Neural cell (in vitro differentiated cells): Measurements from ENCODE around the gene SNPH. TPM values are rescaled to one million over a fixed set of nuclear protein-coding genes. Genes with fewer than 3 reads are reported as not detected.

Source experiments
- H2AFZ ChIP-seq: fragments of 200-600, 300-800 bp; sonication (generic), shearing (Covaris generic); 2 replicates; pipeline ENCODE4 v1.6.0; 2014; ENCODE audit warnings: low read depth, mild to moderate bottlenecking, antibody characterized with exemption, low read length, moderate library complexity
- H3F3A ChIP-seq: fragments of 200-600 bp; shearing (Covaris generic); 2 replicates; pipeline ENCODE4 v1.6.1; 2016; ENCODE audit warnings: mild to moderate bottlenecking, moderate library complexity, mixed read lengths, antibody characterized with exemption, low read length; ENCODE audit not compliant: insufficient read depth, poor library complexity, severe bottlenecking
- H3K27ac ChIP-seq: fragments of 200-600, 300-800 bp; sonication (generic), shearing (Covaris generic); 2 replicates; pipeline ENCODE4 v1.5.1; 2014; ENCODE audit warnings: mild to moderate bottlenecking, low read length, moderate library complexity
- H3K27me3 ChIP-seq: fragments of 300-800, 200-600 bp; sonication (generic), shearing (Covaris generic); 2 replicates; pipeline ENCODE4 v1.6.0; 2014; ENCODE audit warnings: mild to moderate bottlenecking, low read depth, low read length, moderate library complexity; ENCODE audit not compliant: insufficient read depth
- H3K36me3 ChIP-seq: fragments of 300-800, 200-600 bp; sonication (generic), shearing (Covaris generic); 2 replicates; pipeline ENCODE4 v1.5.1; 2014; ENCODE audit warnings: mild to moderate bottlenecking, antibody characterized with exemption, low read length, moderate library complexity; ENCODE audit not compliant: insufficient read depth
- H3K4me2 ChIP-seq: fragments of 300-800, 200-600 bp; sonication (generic), shearing (Covaris generic); 2 replicates; pipeline ENCODE4 v1.6.0; 2014; ENCODE audit warnings: mild to moderate bottlenecking, low read length
- H3K4me3 ChIP-seq: fragments of 300-800, 200-600 bp; sonication (generic), shearing (Covaris generic); 2 replicates; pipeline ENCODE4 v1.5.1; 2014; ENCODE audit warnings: mild to moderate bottlenecking, low read length, moderate library complexity
- H3K79me2 ChIP-seq: fragments of 200-600 bp; shearing (Covaris generic); replicated peaks from 2 replicates; pipeline ENCODE4 v1.6.0; 2014; ENCODE audit warnings: mild to moderate bottlenecking, low read length, moderate library complexity; ENCODE audit not compliant: insufficient read depth
- H3K9ac ChIP-seq: fragments of 300-800, 200-600 bp; sonication (generic), shearing (Covaris generic); 2 replicates; pipeline ENCODE4 v1.6.1; 2016; ENCODE audit warnings: mild to moderate bottlenecking, low read length, mixed read lengths
- H3K9me2 ChIP-seq: fragments of 200-600 bp; shearing (Covaris generic); 2 replicates; pipeline ENCODE4 v1.6.1; 2016; ENCODE audit warnings: mild to moderate bottlenecking, low read length, mixed read lengths; ENCODE audit not compliant: insufficient read depth
- H3K9me3 ChIP-seq: fragments of 200-600, 300-800 bp; sonication (generic), shearing (Covaris generic); 2 replicates; pipeline ENCODE4 v1.6.1; 2016; ENCODE audit warnings: mild to moderate bottlenecking, mixed run types, low read length, moderate library complexity, mixed read lengths
- H4K20me1 ChIP-seq: fragments of 200-600 bp; shearing (Covaris generic); 2 replicates; pipeline ENCODE4 v1.6.1; 2016; ENCODE audit warnings: mild to moderate bottlenecking, mixed run types; ENCODE audit not compliant: insufficient read depth
- EP300 ChIP-seq: fragments of 450-650 bp; conservative IDR thresholded peaks from 2 replicates; pipeline ENCODE4 v1.6.1; 2014; ENCODE audit warnings: antibody characterized with exemption, mild to moderate bottlenecking, moderate library complexity; ENCODE audit not compliant: poor library complexity, severe bottlenecking
- EZH2 ChIP-seq: fragments of 200-600, 300-800 bp; shearing (Covaris generic), sonication (generic); IDR thresholded peaks from 2 replicates; pipeline ENCODE4 v1.6.1; 2014; ENCODE audit warnings: antibody characterized with exemption, low read length, borderline replicate concordance, mild to moderate bottlenecking; ENCODE audit not compliant: insufficient read depth, poor library complexity, severe bottlenecking
- MXI1 ChIP-seq: fragments of 450-650 bp; conservative IDR thresholded peaks from 2 replicates; pipeline ENCODE4 v1.6.1; 2014; ENCODE audit warnings: antibody characterized with exemption, mild to moderate bottlenecking; ENCODE audit not compliant: poor library complexity, severe bottlenecking
- POLR2AphosphoS5 ChIP-seq: IDR thresholded peaks from 2 replicates; pipeline ENCODE4 v1.6.1; 2012
- RAD21 ChIP-seq: fragments of 450-650 bp; conservative IDR thresholded peaks from 2 replicates; pipeline ENCODE4 v1.6.1; 2014; ENCODE audit warnings: antibody characterized with exemption, mild to moderate bottlenecking, moderate library complexity
- SMC3 ChIP-seq: fragments of 450-650 bp; conservative IDR thresholded peaks from 2 replicates; pipeline ENCODE4 v1.6.1; 2014; ENCODE audit warnings: antibody characterized with exemption, mild to moderate bottlenecking, moderate library complexity; ENCODE audit not compliant: poor library complexity
- TAF1 ChIP-seq: IDR thresholded peaks from 2 replicates; pipeline ENCODE4 v1.6.1; 2012; ENCODE audit warnings: low read depth
- polyA plus RNA-seq: library from polyadenylated mRNA; depleted of rRNA; stranded (reverse); fragments of >200 nt; gene quantifications from 2 replicates; pipeline ENCODE4 v1.2.3, GENCODE V29; 2014
- TF ChIP-seq, protein P1 (sequence below): IDR thresholded peaks from 2 replicates; pipeline ENCODE4 v1.6.1; 2012; ENCODE audit warnings: borderline replicate concordance
- TF ChIP-seq, protein P2 (sequence below): fragments of 450-650 bp; IDR thresholded peaks from 2 replicates; pipeline ENCODE4 v1.5.1; 2014; ENCODE audit warnings: antibody characterized with exemption, mild to moderate bottlenecking, moderate library complexity; ENCODE audit not compliant: poor library complexity, severe bottlenecking

SNPH gene
- polyA plus RNA-seq, 1 donor from 2014 or later, result 25.6 TPM

DNA sequence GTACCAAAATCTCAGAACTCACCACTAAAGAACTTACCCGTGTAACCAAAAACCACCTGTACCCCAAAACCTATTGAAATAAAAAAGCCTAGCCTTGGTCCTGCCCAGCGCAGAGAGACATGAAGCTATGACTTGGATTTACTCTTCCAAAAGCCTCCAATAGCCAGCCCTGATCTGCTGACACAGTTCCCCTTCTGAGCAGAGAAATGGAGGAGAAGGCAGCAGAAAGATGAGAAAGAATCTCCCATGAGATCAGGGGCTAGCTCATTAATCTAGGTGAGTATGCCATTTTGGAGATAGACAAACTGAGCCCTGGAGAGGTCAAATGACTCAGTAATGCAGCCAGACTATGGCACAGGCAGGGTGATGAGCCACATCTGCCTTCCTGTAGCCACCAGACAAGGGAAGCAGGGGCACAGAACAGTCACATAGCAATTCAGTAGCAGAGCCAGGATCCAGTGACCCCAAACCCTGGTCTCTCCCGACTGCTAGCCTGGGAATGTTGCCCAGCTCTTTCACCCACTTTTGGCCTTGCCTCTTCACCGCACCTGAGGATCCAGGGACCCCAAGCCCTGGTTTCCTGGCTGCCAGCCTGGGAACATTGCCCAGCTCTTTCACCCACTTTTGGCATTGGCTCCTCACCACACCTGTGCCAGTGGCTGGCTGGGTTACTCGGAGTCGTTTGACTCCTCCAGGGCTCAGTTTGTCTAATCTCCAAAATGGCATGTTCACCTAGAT lies 70.0 kb downstream of the SNPH start:
- no peak overlapping the region for H3K4me2 ChIP-seq
- no peak overlapping the region for H2AFZ ChIP-seq
- no peaks in the 10 kb centered on the region for H3K27me3 ChIP-seq
- H3K9ac ChIP-seq, result no peak overlapping the region
- H3K9me3 ChIP-seq, result no peaks in the 10 kb centered on the region
- no peaks in the 10 kb centered on the region for H3K79me2 ChIP-seq
- no peak for TF ChIP-seq MXI1
- TF ChIP-seq EP300, result no peak
- TF ChIP-seq, protein P1, sequence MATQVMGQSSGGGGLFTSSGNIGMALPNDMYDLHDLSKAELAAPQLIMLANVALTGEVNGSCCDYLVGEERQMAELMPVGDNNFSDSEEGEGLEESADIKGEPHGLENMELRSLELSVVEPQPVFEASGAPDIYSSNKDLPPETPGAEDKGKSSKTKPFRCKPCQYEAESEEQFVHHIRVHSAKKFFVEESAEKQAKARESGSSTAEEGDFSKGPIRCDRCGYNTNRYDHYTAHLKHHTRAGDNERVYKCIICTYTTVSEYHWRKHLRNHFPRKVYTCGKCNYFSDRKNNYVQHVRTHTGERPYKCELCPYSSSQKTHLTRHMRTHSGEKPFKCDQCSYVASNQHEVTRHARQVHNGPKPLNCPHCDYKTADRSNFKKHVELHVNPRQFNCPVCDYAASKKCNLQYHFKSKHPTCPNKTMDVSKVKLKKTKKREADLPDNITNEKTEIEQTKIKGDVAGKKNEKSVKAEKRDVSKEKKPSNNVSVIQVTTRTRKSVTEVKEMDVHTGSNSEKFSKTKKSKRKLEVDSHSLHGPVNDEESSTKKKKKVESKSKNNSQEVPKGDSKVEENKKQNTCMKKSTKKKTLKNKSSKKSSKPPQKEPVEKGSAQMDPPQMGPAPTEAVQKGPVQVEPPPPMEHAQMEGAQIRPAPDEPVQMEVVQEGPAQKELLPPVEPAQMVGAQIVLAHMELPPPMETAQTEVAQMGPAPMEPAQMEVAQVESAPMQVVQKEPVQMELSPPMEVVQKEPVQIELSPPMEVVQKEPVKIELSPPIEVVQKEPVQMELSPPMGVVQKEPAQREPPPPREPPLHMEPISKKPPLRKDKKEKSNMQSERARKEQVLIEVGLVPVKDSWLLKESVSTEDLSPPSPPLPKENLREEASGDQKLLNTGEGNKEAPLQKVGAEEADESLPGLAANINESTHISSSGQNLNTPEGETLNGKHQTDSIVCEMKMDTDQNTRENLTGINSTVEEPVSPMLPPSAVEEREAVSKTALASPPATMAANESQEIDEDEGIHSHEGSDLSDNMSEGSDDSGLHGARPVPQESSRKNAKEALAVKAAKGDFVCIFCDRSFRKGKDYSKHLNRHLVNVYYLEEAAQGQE, result no peak
- TF ChIP-seq SMC3, result no peak
- TF ChIP-seq, protein P2, sequence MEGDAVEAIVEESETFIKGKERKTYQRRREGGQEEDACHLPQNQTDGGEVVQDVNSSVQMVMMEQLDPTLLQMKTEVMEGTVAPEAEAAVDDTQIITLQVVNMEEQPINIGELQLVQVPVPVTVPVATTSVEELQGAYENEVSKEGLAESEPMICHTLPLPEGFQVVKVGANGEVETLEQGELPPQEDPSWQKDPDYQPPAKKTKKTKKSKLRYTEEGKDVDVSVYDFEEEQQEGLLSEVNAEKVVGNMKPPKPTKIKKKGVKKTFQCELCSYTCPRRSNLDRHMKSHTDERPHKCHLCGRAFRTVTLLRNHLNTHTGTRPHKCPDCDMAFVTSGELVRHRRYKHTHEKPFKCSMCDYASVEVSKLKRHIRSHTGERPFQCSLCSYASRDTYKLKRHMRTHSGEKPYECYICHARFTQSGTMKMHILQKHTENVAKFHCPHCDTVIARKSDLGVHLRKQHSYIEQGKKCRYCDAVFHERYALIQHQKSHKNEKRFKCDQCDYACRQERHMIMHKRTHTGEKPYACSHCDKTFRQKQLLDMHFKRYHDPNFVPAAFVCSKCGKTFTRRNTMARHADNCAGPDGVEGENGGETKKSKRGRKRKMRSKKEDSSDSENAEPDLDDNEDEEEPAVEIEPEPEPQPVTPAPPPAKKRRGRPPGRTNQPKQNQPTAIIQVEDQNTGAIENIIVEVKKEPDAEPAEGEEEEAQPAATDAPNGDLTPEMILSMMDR, result no peak
- TF ChIP-seq POLR2AphosphoS5, result no peak
- TF ChIP-seq EZH2, result no peak
- TF ChIP-seq RAD21, result no peak
- TF ChIP-seq TAF1, result no peak
- no peaks in the 10 kb centered on the region for H3K9me2 ChIP-seq
- H3F3A ChIP-seq, result no peaks in the 10 kb centered on the region
- H4K20me1 ChIP-seq, result no peaks in the 10 kb centered on the region
- H3K4me3 ChIP-seq, result no peak overlapping the region
- no peak overlapping the region for H3K27ac ChIP-seq
- no peaks in the 10 kb centered on the region for H3K36me3 ChIP-seq

DNA sequence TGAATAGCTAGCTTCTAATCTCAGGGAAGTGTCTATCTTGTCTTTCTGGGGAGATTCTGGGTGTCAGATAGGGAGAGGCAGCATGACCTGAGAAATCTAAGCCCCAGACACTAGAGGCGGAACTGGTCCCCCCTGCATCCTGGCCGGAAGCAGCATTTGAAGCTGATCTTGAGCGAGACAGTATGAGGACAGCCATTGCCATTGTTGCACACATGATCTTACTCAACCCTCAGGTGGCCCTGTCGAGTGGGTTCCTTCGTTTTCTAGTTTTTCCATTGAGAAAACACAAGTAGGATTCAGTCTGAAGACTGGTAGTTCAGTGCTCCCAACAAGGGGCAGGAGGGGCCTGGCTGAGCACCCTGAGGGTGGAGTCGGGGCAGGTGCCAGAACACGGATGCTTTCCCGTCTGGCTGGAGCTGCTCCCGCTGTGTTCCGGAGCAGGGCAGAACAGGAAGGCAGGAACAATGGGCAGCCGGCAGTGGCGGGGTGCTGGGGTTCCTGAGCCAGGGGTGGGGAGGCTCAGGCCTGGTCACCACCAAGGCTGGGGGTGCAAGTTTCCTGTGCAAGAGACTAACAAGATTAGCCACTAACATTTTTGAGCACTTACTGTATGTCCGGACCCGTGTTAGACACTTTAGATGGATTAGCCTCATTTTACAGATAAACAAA lies 70.7 kb downstream of the SNPH start:
- TF ChIP-seq, protein P2, result no peak
- Histone ChIP-seq H3K79me2 (no peaks in the 10 kb centered on the region), H3K9me2 (no peaks in the 10 kb centered on the region), H4K20me1 (no peaks in the 10 kb centered on the region), H3K9me3 (no peaks in the 10 kb centered on the region), H3K9ac (no peak overlapping the region), H3K27me3 (no peaks in the 10 kb centered on the region), H3F3A (no peaks in the 10 kb centered on the region), H3K27ac (no peak overlapping the region), H3K4me3 (no peak overlapping the region), H2AFZ (no peak overlapping the region), H3K4me2 (no peak overlapping the region), H3K36me3 (no peaks in the 10 kb centered on the region)
